HG02642 (cell line): ENCODE measurements around the gene ETHE1.

ENCODE experiments used
- ATAC-seq: cut with Tn5 transposase; IDR thresholded peaks from one replicate; pipeline ENCODE4 v1.9.1; 2021; ENCODE audit warnings: mild to moderate bottlenecking; ENCODE audit not compliant: unreplicated experiment, poor library complexity

The ETHE1 gene

GRCh38 chr19:43468354-43469159 is 58.4 kb downstream of the ETHE1 start:
- no peak for ATAC-seq

- no peak for ATAC-seq
Measured at GRCh38 chr19:43467730-43468129, 59.3 kb downstream of the ETHE1 start.

- no peak for ATAC-seq
Measured at GRCh38 chr19:43467276-43467675, 59.7 kb downstream of the ETHE1 start.

- ATAC-seq = no peak
Measured at GRCh38 chr19:43466793-43467192, 60.2 kb downstream of the ETHE1 start.

DNA sequence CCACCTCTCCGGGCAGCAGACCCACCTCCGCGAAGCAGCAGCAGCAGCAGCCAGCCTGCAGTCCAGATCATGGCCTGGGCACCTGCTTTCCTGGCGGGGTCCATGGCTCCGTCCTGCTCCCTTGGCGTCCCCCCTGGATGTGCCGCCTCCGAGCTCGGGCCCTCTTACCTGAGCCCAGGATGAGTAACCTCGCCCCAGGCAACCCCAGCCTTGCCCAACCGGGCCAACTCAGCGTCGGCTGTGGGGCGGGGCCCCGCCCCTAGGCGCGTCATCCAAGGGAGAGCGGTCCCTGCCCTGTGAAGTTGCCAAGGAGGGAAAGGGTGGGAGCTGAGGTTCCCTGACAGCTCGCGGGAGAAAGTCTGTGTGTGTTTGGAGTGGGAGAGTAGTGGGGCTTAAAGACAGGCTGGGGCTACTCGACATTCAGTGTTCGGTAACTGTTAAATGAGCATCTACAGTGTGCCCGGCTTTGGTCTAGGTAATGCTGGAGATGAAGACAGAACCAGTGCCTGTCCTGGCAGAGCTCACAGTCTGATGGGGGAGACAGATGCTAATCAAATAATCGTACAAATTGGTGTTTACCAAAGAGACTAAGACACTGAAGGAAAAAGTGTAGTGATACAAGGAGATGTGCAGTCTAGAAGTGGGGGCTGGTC is 61.4 kb downstream of the ETHE1 start, which contains the start of gene LYPD3:
Gene LYPD3 (minus strand): TSS at position 141 of the 653 bp plus-strand sequence. CDS start 37 bp downstream, at position 104.
- ATAC-seq = no peak

- peak; percentile 38 for ATAC-seq
Measured at GRCh38 chr19:43464134-43464775, 62.7 kb downstream of the ETHE1 start.

DNA sequence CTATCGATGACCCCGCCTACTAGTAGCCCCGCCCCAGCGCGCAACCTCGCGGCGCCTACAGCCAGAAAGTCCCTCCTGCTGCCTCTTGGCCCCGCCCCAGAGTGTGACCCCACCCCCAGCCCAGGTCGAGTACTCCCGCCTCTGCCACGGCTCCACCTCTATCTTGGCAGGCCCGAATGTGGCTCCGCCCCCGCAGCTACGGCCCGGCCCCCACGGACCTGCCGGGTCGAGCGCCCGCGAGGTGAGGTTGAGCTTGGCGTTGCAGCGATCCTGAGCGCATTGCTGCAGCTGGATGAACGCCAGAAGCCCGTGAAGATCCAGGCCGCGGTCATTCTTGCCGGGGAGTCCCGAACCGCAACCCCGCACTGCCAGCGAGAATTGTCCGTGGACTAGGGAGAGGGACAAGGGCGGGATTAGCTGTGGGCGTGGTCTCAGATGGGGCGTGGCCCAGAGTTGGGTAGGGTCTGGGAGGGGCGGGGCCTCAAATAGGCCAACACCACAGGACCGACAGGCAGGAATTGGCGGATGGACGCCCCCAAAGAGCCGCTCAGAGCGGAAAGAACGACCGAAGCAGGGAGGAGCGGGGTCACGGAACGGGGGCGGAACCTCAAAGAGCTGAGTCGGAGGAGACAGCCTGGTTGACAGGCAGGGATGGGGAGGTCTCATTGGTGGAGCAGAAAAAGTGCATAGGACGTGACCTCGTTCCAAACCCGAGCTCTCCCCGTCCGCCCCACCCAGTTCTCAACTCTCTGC is 63.4 kb downstream of the ETHE1 start:
- ATAC-seq = peak; percentile 87

GRCh38 chr19:43462785-43463380 is 64.1 kb downstream of the ETHE1 start:
- no peak for ATAC-seq

DNA sequence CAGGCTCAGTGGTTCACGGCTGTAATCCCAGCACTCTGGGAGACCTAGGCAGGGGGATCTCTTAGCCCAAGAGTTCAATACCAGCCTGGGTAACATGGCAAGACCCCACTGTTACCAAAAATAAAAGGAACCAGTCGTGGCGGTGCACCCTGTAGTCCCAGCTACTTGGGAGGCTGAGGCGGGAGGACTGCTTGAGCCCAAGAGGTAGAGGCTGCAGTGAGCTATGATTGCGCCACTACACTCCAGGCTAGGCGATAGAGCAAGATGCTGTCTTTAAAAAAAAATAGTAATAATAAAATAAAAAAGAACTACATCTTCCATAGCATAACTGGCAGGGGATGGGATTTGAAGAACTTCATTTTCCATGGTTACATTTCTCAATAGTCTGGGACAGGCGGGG is 64.6 kb downstream of the ETHE1 start:
- no peak for ATAC-seq

GRCh38 chr19:43461303-43461702 is 65.7 kb downstream of the ETHE1 start:
- no peak for ATAC-seq

GRCh38 chr19:43460362-43461016 is 66.5 kb downstream of the ETHE1 start:
- no peak for ATAC-seq

DNA sequence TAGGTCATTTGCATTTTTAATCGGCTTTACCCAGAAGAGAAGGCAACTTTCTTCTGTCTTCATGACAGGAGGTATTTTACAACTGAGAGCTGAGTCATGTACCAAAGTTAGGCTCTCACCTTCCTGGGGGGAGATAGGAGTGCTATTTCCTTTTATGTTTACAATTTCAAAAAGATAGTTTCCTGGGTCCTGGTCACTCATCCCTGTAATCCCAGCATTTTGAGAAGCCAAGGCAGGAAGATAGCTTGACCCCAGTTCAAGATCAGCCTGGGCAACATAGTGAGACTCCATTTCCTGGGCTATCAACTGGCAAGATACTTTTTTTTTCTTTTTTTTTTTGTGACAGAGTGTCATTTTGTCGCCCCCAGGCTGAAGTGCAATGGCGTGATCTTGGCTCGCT is 69.2 kb downstream of the ETHE1 start:
- ATAC-seq = no peak
